Germinal center (tissue), 1 donor: ENCODE measurements around the gene INIP.

Experiments
- DNase-seq: peaks from one replicate; pipeline ENCODE4 v3.0.0; 2012; ENCODE audit warnings: mixed read lengths, low spot score

INIP gene

DNA sequence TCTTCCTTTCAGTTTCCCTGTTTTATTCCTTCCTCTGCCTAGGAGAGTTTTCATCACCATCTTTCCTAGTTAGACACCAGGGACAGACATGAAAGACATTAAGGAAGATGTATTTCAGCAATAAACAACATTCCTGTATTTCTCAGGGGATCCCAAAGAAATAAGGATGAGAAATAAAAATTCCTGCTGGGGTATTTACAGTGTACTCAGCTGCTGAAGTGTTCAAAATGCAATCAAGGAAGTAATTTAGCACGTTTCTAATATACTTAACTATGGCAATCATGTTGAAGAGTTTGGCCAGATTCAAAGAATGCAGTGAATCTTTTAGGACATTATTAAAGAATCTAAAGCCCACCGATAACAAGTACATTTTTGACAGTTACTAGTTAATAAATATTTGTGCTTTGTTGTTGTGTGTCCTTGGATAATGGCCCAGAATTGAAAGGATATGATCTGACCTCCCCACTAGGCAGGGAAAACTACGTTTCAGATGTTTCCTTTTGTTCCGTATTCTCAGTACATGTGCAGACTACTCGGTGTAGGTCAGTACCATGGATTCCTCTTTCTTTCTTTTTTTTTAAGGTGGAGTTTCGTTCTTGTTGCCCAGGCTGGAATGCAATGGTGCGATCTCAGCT lies 46.8 kb downstream of the INIP start:
- DNase-seq, result no peak

DNA sequence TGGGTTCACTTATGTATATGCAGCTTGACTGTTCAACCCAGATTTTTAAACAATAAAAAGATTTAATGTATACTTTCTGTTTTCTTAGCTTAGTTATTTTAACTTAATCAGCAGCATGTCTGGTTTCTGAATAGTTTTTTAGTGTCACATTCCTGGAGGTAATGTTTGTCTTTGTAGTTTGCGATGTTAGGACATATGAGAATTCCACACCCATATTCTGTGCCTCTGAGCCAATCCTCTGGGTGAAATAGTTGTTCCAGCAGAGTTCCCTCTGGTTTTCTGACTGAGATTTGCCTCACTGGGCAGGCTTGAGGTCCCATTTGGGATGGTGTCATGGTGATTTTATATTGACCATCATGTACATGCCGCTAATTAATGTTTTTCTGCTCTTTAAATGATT lies 48.6 kb downstream of the INIP start:
- no peak for DNase-seq

DNA sequence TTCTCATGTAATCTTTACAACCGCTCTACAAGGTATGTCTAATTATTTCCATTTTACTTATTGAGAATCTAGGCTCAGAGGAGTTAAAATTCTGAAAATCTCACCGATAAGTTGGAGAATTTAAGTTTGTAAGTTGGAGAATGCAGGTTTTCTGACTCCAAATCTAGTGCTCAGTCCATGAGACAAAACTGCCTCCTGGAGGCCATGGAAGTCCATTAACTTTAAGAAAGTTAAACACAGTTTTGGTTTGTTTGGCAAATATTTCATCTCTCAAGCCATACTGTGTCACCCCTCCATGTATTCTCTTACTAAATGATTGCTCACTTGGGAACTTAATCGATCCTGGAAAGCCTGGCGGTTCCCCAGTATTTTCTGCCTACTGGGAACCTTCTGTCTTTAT lies 52.6 kb downstream of the INIP start:
- no peak for DNase-seq

DNA sequence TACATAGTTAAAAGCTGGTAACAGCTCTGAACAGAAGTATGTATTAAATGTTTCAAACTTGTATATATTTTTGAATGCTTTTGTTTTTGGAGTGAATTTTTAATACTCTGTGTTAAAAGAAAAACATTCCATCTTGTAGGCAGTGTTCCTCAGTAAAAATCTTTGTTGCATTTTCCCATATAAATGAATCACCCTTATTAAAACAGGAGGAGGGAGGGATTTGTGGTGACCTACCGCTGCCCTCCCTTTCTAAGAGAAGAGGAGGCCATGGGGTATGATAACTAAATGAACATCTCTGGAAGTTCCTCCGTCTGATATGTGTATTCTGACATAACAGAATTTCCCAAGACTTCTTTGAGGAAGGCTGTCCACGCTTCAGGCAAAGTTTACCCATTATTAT lies 53.4 kb downstream of the INIP start:
- no peak for DNase-seq

- no peak for DNase-seq
Measured at GRCh38 chr9:112663681-112664080, 54.2 kb downstream of the INIP start.

- DNase-seq, result no peak
Measured at GRCh38 chr9:112659906-112660305, 58.0 kb downstream of the INIP start.

DNA sequence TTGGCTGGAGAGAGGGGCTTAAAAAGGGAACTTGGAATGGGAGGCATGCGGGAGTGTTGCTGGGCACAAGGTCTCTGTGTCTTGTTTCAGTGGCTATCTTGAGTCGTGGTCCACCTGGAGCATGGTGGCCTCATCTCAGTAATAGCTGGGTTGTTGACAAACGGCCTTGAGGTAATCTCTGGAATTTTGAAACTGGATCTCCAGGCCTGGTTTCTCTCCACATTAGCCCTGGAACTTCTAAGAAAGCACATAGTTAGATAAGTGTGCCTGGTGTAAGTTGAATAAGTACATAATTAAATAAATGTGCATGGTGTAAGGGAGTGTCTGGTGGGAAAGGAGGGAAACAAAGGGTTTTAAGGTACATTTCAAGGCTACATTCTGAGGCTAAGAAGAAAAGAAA lies 62.2 kb downstream of the INIP start:
- no peak for DNase-seq

GRCh38 chr9:112654282-112654681 lies 63.6 kb downstream of the INIP start:
- no peak for DNase-seq

DNA sequence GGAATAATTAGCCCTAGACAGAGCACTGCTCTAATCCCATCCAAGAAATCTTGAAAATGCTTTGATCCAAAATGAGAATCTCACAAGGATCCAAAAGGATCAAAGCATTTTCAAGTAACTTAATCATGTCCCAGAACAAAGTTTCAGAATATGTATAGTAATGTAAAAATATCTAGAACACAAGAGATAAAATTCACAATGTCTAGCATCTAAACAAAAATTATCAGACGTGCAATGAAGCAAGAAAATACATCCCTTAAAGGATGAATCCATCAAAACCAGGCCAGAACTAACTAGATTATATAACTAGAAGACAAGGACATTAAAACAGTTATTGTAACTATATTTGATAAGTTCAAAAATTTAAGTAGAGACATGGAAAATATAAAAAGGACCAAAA lies 69.3 kb downstream of the INIP start:
- no peak for DNase-seq

DNA sequence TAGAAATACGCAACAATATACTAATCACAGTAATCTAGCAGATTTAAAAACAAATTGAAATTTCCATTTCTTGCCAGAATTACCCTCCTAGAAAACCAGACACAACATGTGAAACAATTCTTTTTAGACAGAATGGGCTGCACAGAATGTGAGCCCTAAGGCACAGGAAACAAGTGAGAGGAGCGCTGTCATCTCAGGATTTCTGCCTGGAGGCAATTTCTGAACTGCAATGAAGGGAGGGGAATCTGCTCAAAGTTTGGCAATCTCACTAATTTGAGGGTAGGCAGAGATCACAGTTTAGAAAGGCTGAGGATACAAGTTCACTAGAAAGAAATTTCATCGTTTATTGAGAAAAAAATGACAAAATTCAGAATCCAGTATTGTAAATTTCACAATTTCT lies 70.3 kb downstream of the INIP start:
- no peak for DNase-seq

GRCh38 chr9:112642126-112642525 lies 75.8 kb downstream of the INIP start:
- DNase-seq, result no peak

DNA sequence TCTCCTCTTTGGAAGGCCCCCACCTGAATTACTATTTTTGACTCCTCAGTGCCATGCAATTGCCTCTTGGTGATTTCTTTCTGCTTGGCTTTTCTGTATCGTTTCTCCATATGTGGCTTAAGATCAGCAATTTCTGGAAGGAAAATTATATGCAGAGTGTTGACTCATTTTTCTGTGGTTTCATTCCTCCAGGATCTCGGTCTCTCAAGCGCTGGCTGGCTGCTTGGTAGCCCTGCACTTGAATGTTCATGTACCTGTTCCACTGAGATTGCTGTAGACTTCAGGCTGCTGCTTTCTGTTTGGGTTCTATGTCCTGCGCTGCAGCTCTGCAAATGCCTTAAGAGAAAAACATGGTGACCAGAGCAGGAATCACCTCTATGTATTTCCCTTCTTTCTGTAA lies 77.6 kb downstream of the INIP start:
- no peak for DNase-seq
